KOPT-K1 (cell line): ENCODE data around the gene MIDN.
"Not testable (repeated sequence)": the region's sequence is repeated elsewhere in the genome, so short reads cannot be mapped to it uniquely, and the experiment has no call there.

Experiments
- H3K27ac ChIP-seq: fragments of 200-600 bp; sonication (generic); 2 replicates; pipeline ENCODE4 v1.5.1; 2016; ENCODE audit warnings: antibody characterized with exemption, mild to moderate bottlenecking, low read depth, low read length; ENCODE audit not compliant: poor library complexity, severe bottlenecking
- H3K36me3 ChIP-seq: fragments of 200-600 bp; sonication (generic); 2 replicates; pipeline ENCODE4 v1.5.1; 2017; ENCODE audit warnings: antibody characterized with exemption, mild to moderate bottlenecking, low read length, moderate library complexity; ENCODE audit not compliant: insufficient read depth
- H3K9me3 ChIP-seq: fragments of 200-600 bp; sonication (generic); 2 replicates; pipeline ENCODE4 v1.5.1; 2017; ENCODE audit warnings: antibody characterized with exemption, low read length, mild to moderate bottlenecking; ENCODE audit not compliant: insufficient read depth, poor library complexity, severe bottlenecking

MIDN gene

GRCh38 chr19:1302533-1303239 is 54.3 kb downstream of the MIDN start:
- no peak overlapping the region for H3K27ac ChIP-seq
- H3K9me3 ChIP-seq = no peaks in the 10 kb centered on the region
- no peaks in the 10 kb centered on the region for H3K36me3 ChIP-seq

GRCh38 chr19:1304197-1304924 is 56.0 kb downstream of the MIDN start:
- H3K9me3 ChIP-seq = no peaks in the 10 kb centered on the region
- no peak overlapping the region for H3K27ac ChIP-seq
- no peaks in the 10 kb centered on the region for H3K36me3 ChIP-seq

GRCh38 chr19:1305354-1305753 is 57.0 kb downstream of the MIDN start:
- not testable (repeated sequence) for H3K27ac ChIP-seq, H3K9me3 ChIP-seq, H3K36me3 ChIP-seq

GRCh38 chr19:1307320-1307719 is 58.9 kb downstream of the MIDN start:
- H3K27ac ChIP-seq = no peak overlapping the region
- H3K36me3 ChIP-seq = no peaks in the 10 kb centered on the region
- H3K9me3 ChIP-seq = no peaks in the 10 kb centered on the region

GRCh38 chr19:1307755-1308303 is 59.4 kb downstream of the MIDN start:
- Histone ChIP-seq H3K9me3 (no peaks in the 10 kb centered on the region), H3K27ac (no peak overlapping the region), H3K36me3 (no peaks in the 10 kb centered on the region)

GRCh38 chr19:1308718-1309117 is 60.3 kb downstream of the MIDN start:
- Histone ChIP-seq H3K9me3 (no peaks in the 10 kb centered on the region), H3K27ac (no peak overlapping the region), H3K36me3 (no peaks in the 10 kb centered on the region)
